Esophagus squamous epithelium (tissue), 5 donors: ENCODE data around the gene DIPK1C. TPM values are rescaled to one million over a fixed set of nuclear protein-coding genes. Genes with fewer than 3 reads are reported as not detected.

Experiments
- DNase-seq: peaks from one replicate; lab custom pipeline; 2025; lab: John Stamatoyannopoulos, UW
- H3K27ac ChIP-seq, 4 donors: fragments of 200-600 bp; sonication (generic); one replicate each; pipeline ENCODE4 v1.5.1; 2016 to 2019; ENCODE audit warnings: mild to moderate bottlenecking in 1 of 4
- H3K27me3 ChIP-seq, 4 donors: fragments of 200-600 bp; sonication (generic); 1 replicate in 3 of 4; 2 replicates in 1 of 4; pipeline versions ENCODE4 v1.5.1 to v1.6.0; 2017 to 2021; ENCODE audit warnings: antibody characterized with exemption in 1 of 4
- H3K36me3 ChIP-seq, 3 donors: fragments of 200-600 bp; sonication (generic); one replicate each; pipeline ENCODE4 v1.5.1; 2016 to 2019
- H3K4me1 ChIP-seq, 3 donors: fragments of 200-600 bp; sonication (generic); one replicate each; pipeline ENCODE4 v1.5.1; 2017 to 2019
- H3K4me3 ChIP-seq, 4 donors: fragments of 200-600 bp; sonication (generic); 1 replicate in 3 of 4; 2 replicates in 1 of 4; pipeline ENCODE4 v1.5.1; 2016 to 2019; ENCODE audit warnings: mild to moderate bottlenecking in 2 of 4, moderate library complexity in 1 of 4
- H3K9me3 ChIP-seq, 3 donors: fragments of 200-600 bp; sonication (generic); one replicate each; pipeline ENCODE4 v1.5.1; 2016 to 2019
- POLR2A ChIP-seq, 4 donors: fragments of 450-650 bp; IDR thresholded peaks; one replicate each; pipeline ENCODE4 v1.6.1; 2017; ENCODE audit warnings: antibody characterized with exemption in 4 of 4, mild to moderate bottlenecking in 4 of 4, moderate library complexity in 3 of 4
- WGBS, 2 donors: methylation state at CpG; one replicate each; pipeline ENCODE4 v1.1.5; 2018; 5-methylcytosine and 5-hydroxymethylcytosine counted together
- intact Hi-C: fragments of 100-400 bp; cut with DNase I; formaldehyde crosslinking; loops from one replicate; pipeline ENCODE4 v1.15.0; 2022
- total RNA-seq, 4 donors: library from RNA; depleted of rRNA; stranded (reverse); fragments of >200 nt; gene quantifications; one replicate each; pipeline ENCODE4 v1.1.0, GENCODE V29; 2016
- TF ChIP-seq, protein P1 (sequence below), 6 experiments: fragments of 450-650 bp in 4 of 6; fragments of 200-600 bp in 2 of 6; sonication (generic) in 2 of 6; IDR thresholded peaks; one replicate each; pipeline ENCODE4 v1.5.1; 2016 to 2019; ENCODE audit warnings: antibody characterized with exemption in 6 of 6, mild to moderate bottlenecking in 4 of 6, moderate library complexity in 4 of 6
- donor health status: DM: yes; HTN: yes; CAD: no.

DIPK1C gene
- total RNA-seq, 4 donors from 2014 or later = not detected

GRCh38 chr18:74477771-74478170 lies 20.7 kb upstream of the DIPK1C start:
- no peaks in the 10 kb centered on the region for H3K9me3 ChIP-seq
- H3K4me1 ChIP-seq = peaks cover 0 to 10% (median 0%) of the 10 kb centered on the region in 3 donors
- no peaks in the 10 kb centered on the region for H3K27me3 ChIP-seq
- H3K4me3 ChIP-seq = no peak overlapping the region
- no peak for TF ChIP-seq POLR2A (IDR thresholded peaks at IDR 0.05)
- TF ChIP-seq, protein P1, sequence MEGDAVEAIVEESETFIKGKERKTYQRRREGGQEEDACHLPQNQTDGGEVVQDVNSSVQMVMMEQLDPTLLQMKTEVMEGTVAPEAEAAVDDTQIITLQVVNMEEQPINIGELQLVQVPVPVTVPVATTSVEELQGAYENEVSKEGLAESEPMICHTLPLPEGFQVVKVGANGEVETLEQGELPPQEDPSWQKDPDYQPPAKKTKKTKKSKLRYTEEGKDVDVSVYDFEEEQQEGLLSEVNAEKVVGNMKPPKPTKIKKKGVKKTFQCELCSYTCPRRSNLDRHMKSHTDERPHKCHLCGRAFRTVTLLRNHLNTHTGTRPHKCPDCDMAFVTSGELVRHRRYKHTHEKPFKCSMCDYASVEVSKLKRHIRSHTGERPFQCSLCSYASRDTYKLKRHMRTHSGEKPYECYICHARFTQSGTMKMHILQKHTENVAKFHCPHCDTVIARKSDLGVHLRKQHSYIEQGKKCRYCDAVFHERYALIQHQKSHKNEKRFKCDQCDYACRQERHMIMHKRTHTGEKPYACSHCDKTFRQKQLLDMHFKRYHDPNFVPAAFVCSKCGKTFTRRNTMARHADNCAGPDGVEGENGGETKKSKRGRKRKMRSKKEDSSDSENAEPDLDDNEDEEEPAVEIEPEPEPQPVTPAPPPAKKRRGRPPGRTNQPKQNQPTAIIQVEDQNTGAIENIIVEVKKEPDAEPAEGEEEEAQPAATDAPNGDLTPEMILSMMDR (IDR thresholded peaks at IDR 0.05) = no peak
- no peak for DNase-seq
- 71 to 79% methylated on average over 8 of the region's 8 CpGs for WGBS, 2 donors
- no peak overlapping the region for H3K27ac ChIP-seq
- intact Hi-C loops = no loop called here
- H3K36me3 ChIP-seq = no peaks in the 10 kb centered on the region

GRCh38 chr18:74476140-74476539 lies 19.0 kb upstream of the DIPK1C start:
- H3K27me3 ChIP-seq = no peaks in the 10 kb centered on the region
- TF ChIP-seq, protein P1 (IDR thresholded peaks at IDR 0.05) = peak in 2 of 6 experiments; percentile 21 to 26
- no peak for TF ChIP-seq POLR2A (IDR thresholded peaks at IDR 0.05)
- no peak for DNase-seq
- no peak overlapping the region for H3K4me3 ChIP-seq
- no peaks in the 10 kb centered on the region for H3K9me3 ChIP-seq
- intact Hi-C loops = no loop called here
- no peak overlapping the region for H3K27ac ChIP-seq
- 31 to 40% methylated on average over 5 to 6 of the region's 6 CpGs for WGBS, 2 donors
- peaks cover 0 to 10% (median 0%) of the 10 kb centered on the region in 3 donors for H3K4me1 ChIP-seq
- no peaks in the 10 kb centered on the region for H3K36me3 ChIP-seq

GRCh38 chr18:74473976-74474640 lies 17.0 kb upstream of the DIPK1C start:
- intact Hi-C loops = no loop called here
- Histone ChIP-seq H3K27ac (no peak overlapping the region), H3K9me3 (no peaks in the 10 kb centered on the region), H3K4me3 (no peak overlapping the region), H3K4me1 (peaks cover 0 to 7% (median 0%) of the 10 kb centered on the region in 3 donors), H3K36me3 (no peaks in the 10 kb centered on the region), H3K27me3 (no peaks in the 10 kb centered on the region)
- TF ChIP-seq POLR2A (IDR thresholded peaks at IDR 0.05) = no peak
- TF ChIP-seq, protein P1 (IDR thresholded peaks at IDR 0.05) = no peak
- no peak for DNase-seq
- WGBS, 2 donors = 81 to 91% methylated on average over 3 of the region's 3 CpGs

GRCh38 chr18:74472312-74472711 lies 15.2 kb upstream of the DIPK1C start:
- H3K36me3 ChIP-seq = no peaks in the 10 kb centered on the region
- TF ChIP-seq, protein P1 (IDR thresholded peaks at IDR 0.05) = no peak
- no peak for TF ChIP-seq POLR2A (IDR thresholded peaks at IDR 0.05)
- no peak overlapping the region for H3K4me3 ChIP-seq
- H3K9me3 ChIP-seq = no peaks in the 10 kb centered on the region
- WGBS, 2 donors = 47 to 51% methylated on average over 2 of the region's 2 CpGs
- H3K27ac ChIP-seq = no peak overlapping the region
- no peak for DNase-seq
- no peaks in the 10 kb centered on the region for H3K27me3 ChIP-seq
- intact Hi-C loops = no loop called here
- peaks cover 0 to 17% (median 9%) of the 10 kb centered on the region in 3 donors for H3K4me1 ChIP-seq

GRCh38 chr18:74468547-74469061 lies 11.5 kb upstream of the DIPK1C start:
- intact Hi-C loops = no loop called here
- no peak overlapping the region for H3K4me3 ChIP-seq
- H3K27me3 ChIP-seq = peaks cover 0 to 7% (median 0%) of the 10 kb centered on the region in 4 donors
- no peaks in the 10 kb centered on the region for H3K9me3 ChIP-seq
- 26 to 35% methylated on average over 3 of the region's 3 CpGs for WGBS, 2 donors
- H3K36me3 ChIP-seq = no peaks in the 10 kb centered on the region
- peaks cover 0 to 14% (median 9%) of the 10 kb centered on the region in 3 donors for H3K4me1 ChIP-seq
- H3K27ac ChIP-seq = peak overlapping the region in 1 of 4 donors; percentile 47
- no peak for TF ChIP-seq POLR2A (IDR thresholded peaks at IDR 0.05)
- TF ChIP-seq, protein P1 (IDR thresholded peaks at IDR 0.05) = no peak
- no peak for DNase-seq
